Adrenal gland (tissue), 12 donors: ENCODE measurements around the gene HIVEP3. TPM values are rescaled to one million over a fixed set of nuclear protein-coding genes. Genes with fewer than 3 reads are reported as not detected.
A peak's percentile ranks its signal among the peaks of the same experiment; 100 is the strongest.

Experiments used
- DNase-seq, 7 donors: peaks; one replicate each; pipeline ENCODE4 v3.0.0-alpha.2; 2019 to 2020
- H3K27ac ChIP-seq, 5 donors: fragments of 200-600 bp; sonication (generic) in 4 of 5; 1 replicate in 3 of 5; 2 replicates in 2 of 5; pipeline versions ENCODE4 v1.5.1 to v1.8.0; 2016 to 2020; ENCODE audit warnings: mild to moderate bottlenecking in 1 of 5
- H3K27me3 ChIP-seq: fragments of 200-600 bp; 2 replicates; pipeline ENCODE4 v1.8.0; 2021
- H3K36me3 ChIP-seq, 2 donors: fragments of 200-600 bp; replicated peaks in 1 of 2; 1 replicate in 1 of 2; 2 replicates in 1 of 2; pipeline versions ENCODE4 v1.5.1 to v1.8.0; 2018 to 2022
- H3K4me1 ChIP-seq, 2 donors: fragments of 200-600 bp; replicated peaks in 1 of 2; 1 replicate in 1 of 2; 2 replicates in 1 of 2; pipeline versions ENCODE4 v1.5.1 to v1.8.0; 2018 to 2021
- H3K4me3 ChIP-seq, 4 donors: fragments of 200-600 bp; sonication (generic) in 3 of 4; one replicate each; pipeline ENCODE4 v1.5.1; 2016 to 2018
- H3K9me3 ChIP-seq, 3 donors: fragments of 200-600 bp; sonication (generic) in 1 of 3; replicated peaks in 1 of 3; 1 replicate in 2 of 3; 2 replicates in 1 of 3; pipeline versions ENCODE4 v1.5.1 to v1.8.0; 2016 to 2021
- CTCF ChIP-seq, 6 experiments: fragments of 450-650 bp in 4 of 6; fragments of 200-600 bp in 2 of 6; sonication (generic) in 1 of 6; IDR thresholded peaks; 1 replicate in 5 of 6; 2 replicates in 1 of 6; pipeline versions ENCODE4 v1.5.1 to v1.8.0; 2016 to 2021; ENCODE audit warnings: antibody characterized with exemption in 6 of 6, mild to moderate bottlenecking in 2 of 6, moderate library complexity in 1 of 6
- POLR2A ChIP-seq, 2 donors: fragments of 450-650 bp; IDR thresholded peaks; one replicate each; pipeline ENCODE4 v1.6.1; 2017; ENCODE audit warnings: antibody characterized with exemption in 2 of 2, mild to moderate bottlenecking in 2 of 2, moderate library complexity in 1 of 2
- WGBS, 4 donors: extraction: QIAGEN DNeasy Blood & Tissue Kit in 2 of 4; methylation state at CpG; one replicate each; pipeline versions ENCODE4 v1.1.5 to v1.1.7; 2013 to 2017; 5-methylcytosine and 5-hydroxymethylcytosine counted together
- intact Hi-C, 2 donors: fragments of 100-400 bp; cut with DNase I; formaldehyde crosslinking; loops; one replicate each; pipeline versions ENCODE4 v1.14.1 to v1.15.0; 2022 to 2023
- polyA plus RNA-seq, 3 donors: library from polyadenylated mRNA; stranded (reverse); fragments of 200-250 nt in 2 of 3; fragments of 350-450 nt in 1 of 3; fragmentation: Illumina TruSeq in 1 of 3; extraction: RNeasy Lipid Tissue Mini Kit (QIAGEN cat#74804) in 1 of 3; gene quantifications; one replicate each; pipeline ENCODE4 v1.2.3, GENCODE V29; 2013 to 2014
- total RNA-seq, 9 donors: library from RNA; depleted of rRNA in 4 of 9; stranded (reverse); fragments of >200 nt in 4 of 9; fragments of 120-200 nt in 1 of 9; fragmentation: NEBNext Ultra II Directional in 1 of 9; extraction: Animal tissue kit (Norgen Biotek cat#: 25700) in 1 of 9; gene quantifications; one replicate each; pipeline versions ENCODE4 v1.1.0 to v1.2.4, GENCODE V29; 2013 to 2023
- donor health status: healthy with polysubstance abuse.
- donor health status: Bipolar disorder and iron deficiency.
- donor health status: DM: yes; HTN: yes; CAD: no.
- donor health status: DM: no; HTN: no; CAD: no.
- donor health status: DM: no; HTN: no; CAD: no.
- donor health status: DM: yes; HTN: yes; CAD: no.

HIVEP3 gene
- total and polyA plus RNA-seq, 12 donors: 3.2 to 7.7 (median 7.0) TPM

- Histone ChIP-seq H3K4me3 (no peak overlapping the region), H3K9me3 (no peaks in the 10 kb centered on the region), H3K27ac (no peak overlapping the region), H3K36me3 (no peaks in the 10 kb centered on the region), H3K27me3 (no peaks in the 10 kb centered on the region), H3K4me1 (no peaks in the 10 kb centered on the region)
- WGBS, 4 donors: 85 to 98% (median 92%) methylated on average over 4 to 5 of the region's 5 CpGs
- TF ChIP-seq CTCF (IDR thresholded peaks at IDR 0.05) (no peak), POLR2A (IDR thresholded peaks at IDR 0.05) (no peak)
- intact Hi-C loops: no loop called here
- DNase-seq: peak in 1 of 7 donors; percentile 14
These were observed 326.1 kb downstream of the HIVEP3 start for GRCh38 chr1:41592451-41593125.

GRCh38 chr1:41591891-41592290 lies 326.8 kb downstream of the HIVEP3 start:
- 88 to 97% (median 94%) methylated on average over 4 to 6 of the region's 6 CpGs for WGBS, 4 donors
- H3K9me3 ChIP-seq: no peaks in the 10 kb centered on the region
- H3K36me3 ChIP-seq: no peaks in the 10 kb centered on the region
- no peak overlapping the region for H3K4me3 ChIP-seq
- no peak for TF ChIP-seq CTCF (IDR thresholded peaks at IDR 0.05)
- no peak for TF ChIP-seq POLR2A (IDR thresholded peaks at IDR 0.05)
- H3K27ac ChIP-seq: no peak overlapping the region
- H3K4me1 ChIP-seq: no peaks in the 10 kb centered on the region
- intact Hi-C loops: no loop called here
- no peaks in the 10 kb centered on the region for H3K27me3 ChIP-seq
- DNase-seq: peak in 1 of 7 donors; percentile 17

GRCh38 chr1:41590331-41590730 lies 328.4 kb downstream of the HIVEP3 start:
- Histone ChIP-seq H3K9me3 (no peaks in the 10 kb centered on the region), H3K27ac (no peak overlapping the region), H3K27me3 (no peaks in the 10 kb centered on the region), H3K4me1 (no peaks in the 10 kb centered on the region), H3K4me3 (no peak overlapping the region), H3K36me3 (no peaks in the 10 kb centered on the region)
- TF ChIP-seq POLR2A (IDR thresholded peaks at IDR 0.05) (no peak), CTCF (IDR thresholded peaks at IDR 0.05) (no peak)
- no peak for DNase-seq
- intact Hi-C loops: no loop called here

- H3K36me3 ChIP-seq: no peaks in the 10 kb centered on the region
- intact Hi-C loops: no loop called here
- H3K27ac ChIP-seq: no peak overlapping the region
- H3K4me1 ChIP-seq: no peaks in the 10 kb centered on the region
- H3K9me3 ChIP-seq: no peaks in the 10 kb centered on the region
- H3K4me3 ChIP-seq: no peak overlapping the region
- WGBS, 4 donors: 89 to 100% (median 99%) methylated on average over 4 to 5 of the region's 5 CpGs
- TF ChIP-seq POLR2A (IDR thresholded peaks at IDR 0.05) (no peak), CTCF (IDR thresholded peaks at IDR 0.05) (no peak)
- peak in 1 of 7 donors; percentile 39 for DNase-seq
- no peaks in the 10 kb centered on the region for H3K27me3 ChIP-seq
These were observed 329.3 kb downstream of the HIVEP3 start for GRCh38 chr1:41589395-41589794.
